HepG2 (cell line): ENCODE measurements around the gene C14orf93. TPM values are rescaled to one million over a fixed set of nuclear protein-coding genes. Genes with fewer than 3 reads are reported as not detected.
A peak's percentile ranks its signal among the peaks of the same experiment; 100 is the strongest.

Experiments used
- FOXC1 ChIP-seq: sonication (generic); formaldehyde crosslinking; IDR thresholded peaks from 2 replicates; pipeline ENCODE4 v1.8.0; 2022; ENCODE audit warnings: mild to moderate bottlenecking, missing genetic modification reagents, borderline replicate concordance
- HNF4A ChIP-seq: sonication (generic); formaldehyde crosslinking; IDR thresholded peaks from 2 replicates; pipeline ENCODE4 v1.4.0; 2020; ENCODE audit warnings: missing genetic modification reagents
- NFE2L2 ChIP-seq: fragments of 150-350 bp; IDR thresholded peaks from 2 replicates; pipeline ENCODE4 v1.6.1; 2014; ENCODE audit warnings: low read length
- PITX1 ChIP-seq: sonication (generic); formaldehyde crosslinking; IDR thresholded peaks from 2 replicates; pipeline ENCODE4 v1.5.1; 2020; ENCODE audit warnings: mild to moderate bottlenecking, missing genetic modification reagents
- POLR2AphosphoS5 ChIP-seq: IDR thresholded peaks from 2 replicates; pipeline ENCODE4 v1.6.1; 2012; ENCODE audit warnings: low read depth, low read length
- SSRP1 ChIP-seq: IDR thresholded peaks from 2 replicates; pipeline ENCODE4 v1.6.1; 2016; ENCODE audit warnings: control low read depth
- TCF12 ChIP-seq, 2 experiments: fragments of 450-650 bp in 1 of 2; sonication (generic) in 1 of 2; formaldehyde crosslinking in 1 of 2; IDR thresholded peaks; 2 replicates each; pipeline versions ENCODE4 v1.6.1 to v1.8.0; 2017 to 2022; ENCODE audit warnings: antibody characterized with exemption in 1 of 2, mild to moderate bottlenecking in 1 of 2, missing genetic modification reagents in 1 of 2, moderate library complexity in 1 of 2
- ZNF296 ChIP-seq: sonication (generic); formaldehyde crosslinking; conservative IDR thresholded peaks from 2 replicates; pipeline ENCODE4 v1.5.0; 2020; ENCODE audit warnings: mild to moderate bottlenecking, missing genetic modification reagents
- ZNF431 ChIP-seq: sonication (generic); formaldehyde crosslinking; IDR thresholded peaks from 2 replicates; pipeline ENCODE4 v1.9.0; 2022; ENCODE audit warnings: missing genetic modification reagents, low read depth, mild to moderate bottlenecking, borderline replicate concordance
- polyA plus RNA-seq, 8 experiments: library from polyadenylated mRNA; depleted of rRNA in 3 of 8; stranded (reverse) in 7 of 8; unstranded in 1 of 8; fragments of >200 nt; fragmentation: Illumina TruSeq in 4 of 8; extraction: Trizol in 4 of 8; gene quantifications; 2 replicates each; pipeline versions ENCODE4 v1.2.1 to v1.2.3, GENCODE V29; 2011 to 2016; ENCODE audit warnings: low read depth in 4 of 8, missing spikeins in 1 of 8, mixed read lengths in 1 of 8; ENCODE audit not compliant: insufficient read depth in 1 of 8
- total RNA-seq, 5 experiments: library from RNA; depleted of rRNA; stranded (reverse); fragments of >200 nt; fragmentation: Illumina TruSeq; extraction: Trizol; gene quantifications; 2 replicates each; pipeline ENCODE4 v1.2.3, GENCODE V29; 2016; ENCODE audit warnings: low read depth in 1 of 5
- TF ChIP-seq, protein P1 (sequence below): IDR thresholded peaks from 2 replicates; pipeline ENCODE4 v1.6.1; 2016; ENCODE audit warnings: low read depth, control low read depth
- TF ChIP-seq, protein P2 (sequence below): IDR thresholded peaks from 2 replicates; pipeline ENCODE4 v1.6.1; 2016; ENCODE audit warnings: control low read depth
- TF ChIP-seq, protein P3 (sequence below): sonication (generic); formaldehyde crosslinking; IDR thresholded peaks from 2 replicates; pipeline ENCODE4 v1.4.0; 2020; ENCODE audit warnings: missing genetic modification reagents
- TF ChIP-seq, protein P4 (sequence below): sonication (generic); formaldehyde crosslinking; IDR thresholded peaks from 2 replicates; pipeline ENCODE4 v1.4.0; 2020; ENCODE audit warnings: missing genetic modification reagents, borderline replicate concordance
- TF ChIP-seq, protein P5 (sequence below): sonication (generic); formaldehyde crosslinking; IDR thresholded peaks from 2 replicates; pipeline ENCODE4 v1.5.0; 2020; ENCODE audit warnings: mild to moderate bottlenecking, missing genetic modification reagents
- TF ChIP-seq, protein P6 (sequence below): sonication (generic); formaldehyde crosslinking; IDR thresholded peaks from 2 replicates; pipeline ENCODE4 v1.4.0; 2020; ENCODE audit warnings: mild to moderate bottlenecking, missing genetic modification reagents
- TF ChIP-seq, protein P7 (sequence below): sonication (generic); formaldehyde crosslinking; IDR thresholded peaks from 2 replicates; pipeline ENCODE4 v1.5.0; 2020; ENCODE audit warnings: missing genetic modification reagents

Gene C14orf93
- total and polyA plus RNA-seq, 2 of the 13 experiments (the other 11 are each of a cell fraction or from before 2014, with no cell fraction given): 11.4 to 22.5 TPM

DNA sequence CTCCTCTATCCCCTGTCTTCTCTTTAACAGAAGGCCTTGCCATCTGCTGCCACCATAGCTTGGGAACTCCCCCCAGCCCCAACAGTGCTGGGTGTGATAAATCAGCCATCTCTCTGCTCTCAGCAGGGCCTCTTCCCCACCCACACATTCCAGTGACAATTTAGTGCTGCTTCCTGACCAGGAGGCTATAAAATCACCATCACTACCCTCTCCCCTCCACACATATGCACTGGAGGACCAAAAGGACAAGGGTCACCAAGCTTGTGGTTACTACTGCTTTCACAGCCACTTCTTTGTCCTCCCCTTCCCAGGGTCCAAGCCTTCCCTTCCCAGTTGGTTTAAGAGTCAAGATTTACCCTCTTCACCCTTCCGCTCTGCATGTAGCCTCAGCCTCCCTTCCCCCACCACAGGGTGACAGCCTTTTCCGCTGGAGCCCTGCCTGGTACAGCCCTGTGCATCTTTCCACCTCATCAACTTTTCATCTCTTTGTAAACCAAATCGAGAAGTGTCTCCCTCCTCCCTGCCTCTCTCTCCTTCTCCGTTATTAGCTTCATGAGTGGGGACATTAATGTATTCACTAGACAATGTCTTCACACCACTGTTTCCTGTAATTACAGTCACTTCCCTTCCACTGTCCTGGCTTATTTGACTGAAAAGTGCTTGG, 15.3 kb upstream of the C14orf93 start (continued):
- TF ChIP-seq, protein P1, sequence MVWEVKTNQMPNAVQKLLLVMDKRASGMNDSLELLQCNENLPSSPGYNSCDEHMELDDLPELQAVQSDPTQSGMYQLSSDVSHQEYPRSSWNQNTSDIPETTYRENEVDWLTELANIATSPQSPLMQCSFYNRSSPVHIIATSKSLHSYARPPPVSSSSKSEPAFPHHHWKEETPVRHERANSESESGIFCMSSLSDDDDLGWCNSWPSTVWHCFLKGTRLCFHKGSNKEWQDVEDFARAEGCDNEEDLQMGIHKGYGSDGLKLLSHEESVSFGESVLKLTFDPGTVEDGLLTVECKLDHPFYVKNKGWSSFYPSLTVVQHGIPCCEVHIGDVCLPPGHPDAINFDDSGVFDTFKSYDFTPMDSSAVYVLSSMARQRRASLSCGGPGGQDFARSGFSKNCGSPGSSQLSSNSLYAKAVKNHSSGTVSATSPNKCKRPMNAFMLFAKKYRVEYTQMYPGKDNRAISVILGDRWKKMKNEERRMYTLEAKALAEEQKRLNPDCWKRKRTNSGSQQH (CRISPR knock-in tag): 0 out of 2 replicates have a peak, but pooled peaks have one; percentile 34
- TF ChIP-seq HNF4A (CRISPR knock-in tag): peak; percentile 37; the same call in 1 of the 2 replicates
- TF ChIP-seq TCF12 (IDR thresholded peaks at IDR 0.05): peak; percentile 74; the same call in 1 of the 2 replicates
- no peak for TF ChIP-seq TCF12 (CRISPR knock-in tag; IDR thresholded peaks at IDR 0.05)
- TF ChIP-seq PITX1 (CRISPR knock-in tag): 0 out of 2 replicates have a peak, but pooled peaks have one; percentile 27
- TF ChIP-seq, protein P2, sequence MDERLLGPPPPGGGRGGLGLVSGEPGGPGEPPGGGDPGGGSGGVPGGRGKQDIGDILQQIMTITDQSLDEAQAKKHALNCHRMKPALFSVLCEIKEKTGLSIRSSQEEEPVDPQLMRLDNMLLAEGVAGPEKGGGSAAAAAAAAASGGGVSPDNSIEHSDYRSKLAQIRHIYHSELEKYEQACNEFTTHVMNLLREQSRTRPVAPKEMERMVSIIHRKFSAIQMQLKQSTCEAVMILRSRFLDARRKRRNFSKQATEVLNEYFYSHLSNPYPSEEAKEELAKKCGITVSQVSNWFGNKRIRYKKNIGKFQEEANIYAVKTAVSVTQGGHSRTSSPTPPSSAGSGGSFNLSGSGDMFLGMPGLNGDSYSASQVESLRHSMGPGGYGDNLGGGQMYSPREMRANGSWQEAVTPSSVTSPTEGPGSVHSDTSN: no peak
- peak; percentile 93 for TF ChIP-seq SSRP1
- TF ChIP-seq, protein P3, sequence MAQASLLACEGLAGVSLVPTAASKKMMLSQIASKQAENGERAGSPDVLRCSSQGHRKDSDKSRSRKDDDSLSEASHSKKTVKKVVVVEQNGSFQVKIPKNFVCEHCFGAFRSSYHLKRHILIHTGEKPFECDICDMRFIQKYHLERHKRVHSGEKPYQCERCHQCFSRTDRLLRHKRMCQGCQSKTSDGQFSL (CRISPR knock-in tag): 0 out of 2 replicates have a peak, but pooled peaks have one; percentile 57
- TF ChIP-seq, protein P4, sequence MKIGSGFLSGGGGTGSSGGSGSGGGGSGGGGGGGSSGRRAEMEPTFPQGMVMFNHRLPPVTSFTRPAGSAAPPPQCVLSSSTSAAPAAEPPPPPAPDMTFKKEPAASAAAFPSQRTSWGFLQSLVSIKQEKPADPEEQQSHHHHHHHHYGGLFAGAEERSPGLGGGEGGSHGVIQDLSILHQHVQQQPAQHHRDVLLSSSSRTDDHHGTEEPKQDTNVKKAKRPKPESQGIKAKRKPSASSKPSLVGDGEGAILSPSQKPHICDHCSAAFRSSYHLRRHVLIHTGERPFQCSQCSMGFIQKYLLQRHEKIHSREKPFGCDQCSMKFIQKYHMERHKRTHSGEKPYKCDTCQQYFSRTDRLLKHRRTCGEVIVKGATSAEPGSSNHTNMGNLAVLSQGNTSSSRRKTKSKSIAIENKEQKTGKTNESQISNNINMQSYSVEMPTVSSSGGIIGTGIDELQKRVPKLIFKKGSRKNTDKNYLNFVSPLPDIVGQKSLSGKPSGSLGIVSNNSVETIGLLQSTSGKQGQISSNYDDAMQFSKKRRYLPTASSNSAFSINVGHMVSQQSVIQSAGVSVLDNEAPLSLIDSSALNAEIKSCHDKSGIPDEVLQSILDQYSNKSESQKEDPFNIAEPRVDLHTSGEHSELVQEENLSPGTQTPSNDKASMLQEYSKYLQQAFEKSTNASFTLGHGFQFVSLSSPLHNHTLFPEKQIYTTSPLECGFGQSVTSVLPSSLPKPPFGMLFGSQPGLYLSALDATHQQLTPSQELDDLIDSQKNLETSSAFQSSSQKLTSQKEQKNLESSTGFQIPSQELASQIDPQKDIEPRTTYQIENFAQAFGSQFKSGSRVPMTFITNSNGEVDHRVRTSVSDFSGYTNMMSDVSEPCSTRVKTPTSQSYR (CRISPR knock-in tag): peak; percentile 39; the same call in 1 of the 2 replicates
- TF ChIP-seq, protein P5, sequence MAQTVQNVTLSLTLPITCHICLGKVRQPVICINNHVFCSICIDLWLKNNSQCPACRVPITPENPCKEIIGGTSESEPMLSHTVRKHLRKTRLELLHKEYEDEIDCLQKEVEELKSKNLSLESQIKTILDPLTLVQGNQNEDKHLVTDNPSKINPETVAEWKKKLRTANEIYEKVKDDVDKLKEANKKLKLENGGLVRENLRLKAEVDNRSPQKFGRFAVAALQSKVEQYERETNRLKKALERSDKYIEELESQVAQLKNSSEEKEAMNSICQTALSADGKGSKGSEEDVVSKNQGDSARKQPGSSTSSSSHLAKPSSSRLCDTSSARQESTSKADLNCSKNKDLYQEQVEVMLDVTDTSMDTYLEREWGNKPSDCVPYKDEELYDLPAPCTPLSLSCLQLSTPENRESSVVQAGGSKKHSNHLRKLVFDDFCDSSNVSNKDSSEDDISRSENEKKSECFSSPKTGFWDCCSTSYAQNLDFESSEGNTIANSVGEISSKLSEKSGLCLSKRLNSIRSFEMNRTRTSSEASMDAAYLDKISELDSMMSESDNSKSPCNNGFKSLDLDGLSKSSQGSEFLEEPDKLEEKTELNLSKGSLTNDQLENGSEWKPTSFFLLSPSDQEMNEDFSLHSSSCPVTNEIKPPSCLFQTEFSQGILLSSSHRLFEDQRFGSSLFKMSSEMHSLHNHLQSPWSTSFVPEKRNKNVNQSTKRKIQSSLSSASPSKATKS (CRISPR knock-in tag): no peak
- no peak for TF ChIP-seq ZNF431
- TF ChIP-seq NFE2L2: no peak
- TF ChIP-seq, protein P6, sequence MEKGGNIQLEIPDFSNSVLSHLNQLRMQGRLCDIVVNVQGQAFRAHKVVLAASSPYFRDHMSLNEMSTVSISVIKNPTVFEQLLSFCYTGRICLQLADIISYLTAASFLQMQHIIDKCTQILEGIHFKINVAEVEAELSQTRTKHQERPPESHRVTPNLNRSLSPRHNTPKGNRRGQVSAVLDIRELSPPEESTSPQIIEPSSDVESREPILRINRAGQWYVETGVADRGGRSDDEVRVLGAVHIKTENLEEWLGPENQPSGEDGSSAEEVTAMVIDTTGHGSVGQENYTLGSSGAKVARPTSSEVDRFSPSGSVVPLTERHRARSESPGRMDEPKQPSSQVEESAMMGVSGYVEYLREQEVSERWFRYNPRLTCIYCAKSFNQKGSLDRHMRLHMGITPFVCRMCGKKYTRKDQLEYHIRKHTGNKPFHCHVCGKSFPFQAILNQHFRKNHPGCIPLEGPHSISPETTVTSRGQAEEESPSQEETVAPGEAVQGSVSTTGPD (CRISPR knock-in tag): no peak
- TF ChIP-seq ZNF296 (CRISPR knock-in tag): 0 out of 2 replicates have a peak, but pooled peaks have one; percentile 18
- TF ChIP-seq, protein P7, sequence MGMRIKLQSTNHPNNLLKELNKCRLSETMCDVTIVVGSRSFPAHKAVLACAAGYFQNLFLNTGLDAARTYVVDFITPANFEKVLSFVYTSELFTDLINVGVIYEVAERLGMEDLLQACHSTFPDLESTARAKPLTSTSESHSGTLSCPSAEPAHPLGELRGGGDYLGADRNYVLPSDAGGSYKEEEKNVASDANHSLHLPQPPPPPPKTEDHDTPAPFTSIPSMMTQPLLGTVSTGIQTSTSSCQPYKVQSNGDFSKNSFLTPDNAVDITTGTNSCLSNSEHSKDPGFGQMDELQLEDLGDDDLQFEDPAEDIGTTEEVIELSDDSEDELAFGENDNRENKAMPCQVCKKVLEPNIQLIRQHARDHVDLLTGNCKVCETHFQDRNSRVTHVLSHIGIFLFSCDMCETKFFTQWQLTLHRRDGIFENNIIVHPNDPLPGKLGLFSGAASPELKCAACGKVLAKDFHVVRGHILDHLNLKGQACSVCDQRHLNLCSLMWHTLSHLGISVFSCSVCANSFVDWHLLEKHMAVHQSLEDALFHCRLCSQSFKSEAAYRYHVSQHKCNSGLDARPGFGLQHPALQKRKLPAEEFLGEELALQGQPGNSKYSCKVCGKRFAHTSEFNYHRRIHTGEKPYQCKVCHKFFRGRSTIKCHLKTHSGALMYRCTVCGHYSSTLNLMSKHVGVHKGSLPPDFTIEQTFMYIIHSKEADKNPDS (CRISPR knock-in tag): 0 out of 2 replicates have a peak, but pooled peaks have one; percentile 46
- TF ChIP-seq POLR2AphosphoS5: peak; percentile 45; the same call in 1 of the 2 replicates
- TF ChIP-seq FOXC1 (CRISPR knock-in tag): 0 out of 2 replicates have a peak, but pooled peaks have one; percentile 42
